Ishikawa (cell line): Measurements from ENCODE around the gene THAP7.

Experiments used
- CEBPB ChIP-seq: IDR thresholded peaks from 2 replicates; pipeline ENCODE4 v1.6.1; 2012
- CREB1 ChIP-seq: IDR thresholded peaks from 2 replicates; pipeline ENCODE4 v1.6.1; 2012; ENCODE audit warnings: low read depth
- EGR1 ChIP-seq: IDR thresholded peaks from 2 replicates; pipeline ENCODE4 v1.6.1; 2012
- EP300 ChIP-seq: IDR thresholded peaks from 2 replicates; pipeline ENCODE4 v1.6.1; 2012; ENCODE audit warnings: borderline replicate concordance
- FOXM1 ChIP-seq: IDR thresholded peaks from 2 replicates; pipeline ENCODE4 v1.6.1; 2012; ENCODE audit warnings: low read depth, borderline replicate concordance
- MAX ChIP-seq: IDR thresholded peaks from 2 replicates; pipeline ENCODE4 v1.6.1; 2012
- NFIC ChIP-seq: IDR thresholded peaks from 2 replicates; pipeline ENCODE4 v1.6.1; 2012
- RAD21 ChIP-seq: IDR thresholded peaks from 2 replicates; pipeline ENCODE4 v1.6.1; 2012; ENCODE audit warnings: low read depth
- TAF1 ChIP-seq: IDR thresholded peaks from 2 replicates; pipeline ENCODE4 v1.6.1; 2012; ENCODE audit warnings: low read depth, mild to moderate bottlenecking
- TCF12 ChIP-seq: IDR thresholded peaks from 2 replicates; pipeline ENCODE4 v1.6.1; 2012; ENCODE audit warnings: low read depth
- TEAD4 ChIP-seq: IDR thresholded peaks from 2 replicates; pipeline ENCODE4 v1.6.1; 2012
- YY1 ChIP-seq: IDR thresholded peaks from 2 replicates; pipeline ENCODE4 v1.6.1; 2012; ENCODE audit warnings: low read depth
- ZBTB7A ChIP-seq: IDR thresholded peaks from 2 replicates; pipeline ENCODE4 v1.6.1; 2012; ENCODE audit warnings: low read depth
- TF ChIP-seq, protein P1 (sequence below): IDR thresholded peaks from 2 replicates; pipeline ENCODE4 v1.6.1; 2012; ENCODE audit warnings: low read depth, mild to moderate bottlenecking
- TF ChIP-seq, protein P2 (sequence below): IDR thresholded peaks from 2 replicates; pipeline ENCODE4 v1.6.1; 2012

THAP7 gene

GRCh38 chr22:21000207-21000986 lies 1.5 kb downstream of the THAP7 start:
- TF ChIP-seq FOXM1 (no peak), NFIC (no peak), EGR1 (no peak), ZBTB7A (no peak), TAF1 (no peak), TCF12 (no peak), RAD21 (no peak), MAX (no peak), CEBPB (no peak), CREB1 (no peak), TEAD4 (no peak), EP300 (no peak), YY1 (no peak)
- TF ChIP-seq, protein P1, sequence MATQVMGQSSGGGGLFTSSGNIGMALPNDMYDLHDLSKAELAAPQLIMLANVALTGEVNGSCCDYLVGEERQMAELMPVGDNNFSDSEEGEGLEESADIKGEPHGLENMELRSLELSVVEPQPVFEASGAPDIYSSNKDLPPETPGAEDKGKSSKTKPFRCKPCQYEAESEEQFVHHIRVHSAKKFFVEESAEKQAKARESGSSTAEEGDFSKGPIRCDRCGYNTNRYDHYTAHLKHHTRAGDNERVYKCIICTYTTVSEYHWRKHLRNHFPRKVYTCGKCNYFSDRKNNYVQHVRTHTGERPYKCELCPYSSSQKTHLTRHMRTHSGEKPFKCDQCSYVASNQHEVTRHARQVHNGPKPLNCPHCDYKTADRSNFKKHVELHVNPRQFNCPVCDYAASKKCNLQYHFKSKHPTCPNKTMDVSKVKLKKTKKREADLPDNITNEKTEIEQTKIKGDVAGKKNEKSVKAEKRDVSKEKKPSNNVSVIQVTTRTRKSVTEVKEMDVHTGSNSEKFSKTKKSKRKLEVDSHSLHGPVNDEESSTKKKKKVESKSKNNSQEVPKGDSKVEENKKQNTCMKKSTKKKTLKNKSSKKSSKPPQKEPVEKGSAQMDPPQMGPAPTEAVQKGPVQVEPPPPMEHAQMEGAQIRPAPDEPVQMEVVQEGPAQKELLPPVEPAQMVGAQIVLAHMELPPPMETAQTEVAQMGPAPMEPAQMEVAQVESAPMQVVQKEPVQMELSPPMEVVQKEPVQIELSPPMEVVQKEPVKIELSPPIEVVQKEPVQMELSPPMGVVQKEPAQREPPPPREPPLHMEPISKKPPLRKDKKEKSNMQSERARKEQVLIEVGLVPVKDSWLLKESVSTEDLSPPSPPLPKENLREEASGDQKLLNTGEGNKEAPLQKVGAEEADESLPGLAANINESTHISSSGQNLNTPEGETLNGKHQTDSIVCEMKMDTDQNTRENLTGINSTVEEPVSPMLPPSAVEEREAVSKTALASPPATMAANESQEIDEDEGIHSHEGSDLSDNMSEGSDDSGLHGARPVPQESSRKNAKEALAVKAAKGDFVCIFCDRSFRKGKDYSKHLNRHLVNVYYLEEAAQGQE, result no peak
- TF ChIP-seq, protein P2, sequence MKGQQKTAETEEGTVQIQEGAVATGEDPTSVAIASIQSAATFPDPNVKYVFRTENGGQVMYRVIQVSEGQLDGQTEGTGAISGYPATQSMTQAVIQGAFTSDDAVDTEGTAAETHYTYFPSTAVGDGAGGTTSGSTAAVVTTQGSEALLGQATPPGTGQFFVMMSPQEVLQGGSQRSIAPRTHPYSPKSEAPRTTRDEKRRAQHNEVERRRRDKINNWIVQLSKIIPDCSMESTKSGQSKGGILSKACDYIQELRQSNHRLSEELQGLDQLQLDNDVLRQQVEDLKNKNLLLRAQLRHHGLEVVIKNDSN, result no peak

- TF ChIP-seq CEBPB (no peak), RAD21 (no peak), FOXM1 (no peak), TCF12 (no peak)
- TF ChIP-seq, protein P2, result no peak
Observed at GRCh38 chr22:20999350-21000206, 2.3 kb downstream of the THAP7 start.

GRCh38 chr22:20998411-20999336 lies 3.2 kb downstream of the THAP7 start:
- TF ChIP-seq CREB1, result no peak
- TF ChIP-seq RAD21, result no peak
- TF ChIP-seq ZBTB7A, result no peak
- TF ChIP-seq MAX, result no peak
- TF ChIP-seq, protein P2, result no peak
- no peak for TF ChIP-seq TAF1
- no peak for TF ChIP-seq NFIC
- TF ChIP-seq, protein P1, result no peak
- no peak for TF ChIP-seq EGR1
- TF ChIP-seq YY1, result no peak
- no peak for TF ChIP-seq CEBPB
- no peak for TF ChIP-seq TEAD4
- no peak for TF ChIP-seq TCF12
- TF ChIP-seq EP300, result no peak
- TF ChIP-seq FOXM1, result no peak

GRCh38 chr22:20997536-20998257 lies 4.2 kb downstream of the THAP7 start:
- TF ChIP-seq EP300 (no peak), CEBPB (no peak), CREB1 (no peak), MAX (no peak), EGR1 (no peak), NFIC (no peak), ZBTB7A (no peak), TAF1 (no peak)
